OCI-LY7 (cell line): ENCODE data around the gene OPCML. TPM values are rescaled to one million over a fixed set of nuclear protein-coding genes. Genes with fewer than 3 reads are reported as not detected.

ENCODE experiments used
- BruUV-seq: library from RNA; stranded (reverse); fragments of 400-500 nt; replicated peaks from 2 replicates; lab custom pipeline; 2021; lab: Mats Ljungman, UMichigan
- CTCF ChIA-PET: fragments of 300-600 bp; sonication (Branson Sonifier 250); formaldehyde crosslinking; loops from one replicate; lab custom pipeline; 2022; ENCODE audit warnings: antibody characterized with exemption; ENCODE audit not compliant: unreplicated experiment; lab: Charles Lee
- POLR2A ChIA-PET: fragments of 300-600 bp; sonication (Branson Sonifier 250); formaldehyde crosslinking; loops from one replicate; lab custom pipeline; 2022; ENCODE audit warnings: antibody characterized with exemption; lab: Charles Lee
- DNase-seq: peaks from one replicate; pipeline ENCODE4 v3.0.0-alpha.2; 2015; ENCODE audit warnings: low spot score
- H2AFZ ChIP-seq: fragments of 200-600 bp; sonication (generic), shearing (Covaris generic); 2 replicates; pipeline ENCODE4 v1.6.1; 2014; ENCODE audit warnings: mild to moderate bottlenecking, antibody characterized with exemption, low read length, moderate library complexity
- H3K27ac ChIP-seq: fragments of 200-600 bp; sonication (generic); 2 replicates; pipeline ENCODE4 v1.5.1; 2014; ENCODE audit warnings: mixed run types, low read depth, mild to moderate bottlenecking, moderate library complexity, low read length, inconsistent platforms; ENCODE audit not compliant: poor library complexity, severe bottlenecking
- H3K36me3 ChIP-seq: fragments of 200-600 bp; sonication (generic); 2 replicates; pipeline ENCODE4 v1.6.1; 2014; ENCODE audit warnings: mild to moderate bottlenecking, antibody characterized with exemption, low read length, moderate library complexity, mixed read lengths; ENCODE audit not compliant: insufficient read depth
- H3K4me1 ChIP-seq: fragments of 200-600 bp; sonication (generic); 2 replicates; pipeline ENCODE4 v1.5.1; 2014; ENCODE audit warnings: mild to moderate bottlenecking, low read length; ENCODE audit not compliant: insufficient read depth, poor library complexity, severe bottlenecking
- H3K4me2 ChIP-seq: fragments of 200-600 bp; sonication (generic); 2 replicates; pipeline ENCODE4 v1.6.1; 2014; ENCODE audit warnings: mild to moderate bottlenecking, low read length
- H3K4me3 ChIP-seq: fragments of 200-600 bp; sonication (generic); 2 replicates; pipeline ENCODE4 v1.5.1; 2014; ENCODE audit warnings: mild to moderate bottlenecking, low read depth, low read length; ENCODE audit not compliant: poor library complexity, severe bottlenecking
- H3K79me2 ChIP-seq: fragments of 200-600 bp; sonication (generic); 2 replicates; pipeline ENCODE4 v1.6.1; 2016; ENCODE audit warnings: low read depth, mild to moderate bottlenecking, low read length, moderate library complexity, mixed read lengths; ENCODE audit not compliant: insufficient read depth
- H3K9me2 ChIP-seq: fragments of 200-600 bp; sonication (generic); 2 replicates; pipeline ENCODE4 v1.6.1; 2016; ENCODE audit warnings: mild to moderate bottlenecking, low read length, mixed read lengths; ENCODE audit not compliant: insufficient read depth
- H3K9me3 ChIP-seq: fragments of 200-600 bp; sonication (generic); 2 replicates; pipeline ENCODE4 v1.6.1; 2014; ENCODE audit warnings: mild to moderate bottlenecking, mixed run types, low read length, mixed read lengths
- H4K20me1 ChIP-seq: fragments of 200-600 bp; sonication (generic); 2 replicates; pipeline ENCODE4 v1.6.1; 2014; ENCODE audit warnings: mild to moderate bottlenecking, antibody characterized with exemption, low read length, moderate library complexity, mixed read lengths; ENCODE audit not compliant: insufficient read depth
- EZH2phosphoT487 ChIP-seq: fragments of 200-600 bp; sonication (generic); IDR thresholded peaks from 2 replicates; pipeline ENCODE4 v1.6.1; 2018; ENCODE audit warnings: low read depth, borderline replicate concordance, mild to moderate bottlenecking, mixed run types, antibody characterized with exemption, low read length, moderate library complexity, mixed read lengths
- intact Hi-C: fragments of 100-400 bp; cut with micrococcal nuclease; formaldehyde crosslinking; loops from one replicate; pipeline ENCODE4 v1.10.0; 2022; ENCODE audit not compliant: unreplicated experiment
- total RNA-seq, 2 experiments: library from RNA; depleted of rRNA in 1 of 2; stranded (reverse); fragments of >200 nt in 1 of 2; shearing (Covaris generic) in 1 of 2; gene quantifications; 2 replicates each; pipeline ENCODE4 v1.2.3, GENCODE V29; 2014 to 2022
- TF ChIP-seq, protein P1 (sequence below): fragments of 200-600 bp; sonication (generic); conservative IDR thresholded peaks from 2 replicates; pipeline ENCODE4 v1.5.1; 2014; ENCODE audit warnings: mild to moderate bottlenecking, antibody characterized with exemption, low read length, moderate library complexity, mixed read lengths

The OPCML gene
- total RNA-seq, 2 experiments from 2014 or later, result not detected

DNA sequence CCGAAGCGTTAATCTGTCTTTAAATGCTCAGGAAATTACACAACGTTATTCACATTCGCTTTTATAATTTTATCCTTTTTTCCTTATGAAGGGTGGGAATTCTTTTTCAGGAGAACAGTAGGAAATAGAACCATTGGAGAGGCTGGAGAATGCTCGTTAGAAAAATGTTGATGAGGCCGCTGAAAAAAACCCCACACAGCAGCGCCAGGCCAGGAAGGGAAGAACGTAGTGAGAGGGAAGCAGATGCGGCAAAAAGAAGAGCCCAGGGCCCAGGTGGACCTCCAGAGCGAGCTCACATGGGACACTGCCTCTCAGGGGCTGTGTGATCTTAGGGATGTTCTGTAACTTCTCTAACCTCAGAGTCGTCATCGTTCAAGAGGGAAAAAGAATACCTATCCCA lies 691.6 kb downstream of the OPCML start:
- Histone ChIP-seq H3K4me2 (no peak overlapping the region), H3K4me3 (no peak overlapping the region), H3K36me3 (no peaks in the 10 kb centered on the region), H3K9me3 (no peaks in the 10 kb centered on the region), H3K27ac (no peak overlapping the region), H2AFZ (no peak overlapping the region), H3K4me1 (no peaks in the 10 kb centered on the region), H4K20me1 (no peaks in the 10 kb centered on the region), H3K79me2 (no peaks in the 10 kb centered on the region), H3K9me2 (no peaks in the 10 kb centered on the region)
- CTCF ChIA-PET, result no interaction called here
- no TSS peak for BruUV-seq
- POLR2A ChIA-PET, result no interaction called here
- DNase-seq, result no peak
- TF ChIP-seq EZH2phosphoT487, result no peak
- TF ChIP-seq, protein P1, sequence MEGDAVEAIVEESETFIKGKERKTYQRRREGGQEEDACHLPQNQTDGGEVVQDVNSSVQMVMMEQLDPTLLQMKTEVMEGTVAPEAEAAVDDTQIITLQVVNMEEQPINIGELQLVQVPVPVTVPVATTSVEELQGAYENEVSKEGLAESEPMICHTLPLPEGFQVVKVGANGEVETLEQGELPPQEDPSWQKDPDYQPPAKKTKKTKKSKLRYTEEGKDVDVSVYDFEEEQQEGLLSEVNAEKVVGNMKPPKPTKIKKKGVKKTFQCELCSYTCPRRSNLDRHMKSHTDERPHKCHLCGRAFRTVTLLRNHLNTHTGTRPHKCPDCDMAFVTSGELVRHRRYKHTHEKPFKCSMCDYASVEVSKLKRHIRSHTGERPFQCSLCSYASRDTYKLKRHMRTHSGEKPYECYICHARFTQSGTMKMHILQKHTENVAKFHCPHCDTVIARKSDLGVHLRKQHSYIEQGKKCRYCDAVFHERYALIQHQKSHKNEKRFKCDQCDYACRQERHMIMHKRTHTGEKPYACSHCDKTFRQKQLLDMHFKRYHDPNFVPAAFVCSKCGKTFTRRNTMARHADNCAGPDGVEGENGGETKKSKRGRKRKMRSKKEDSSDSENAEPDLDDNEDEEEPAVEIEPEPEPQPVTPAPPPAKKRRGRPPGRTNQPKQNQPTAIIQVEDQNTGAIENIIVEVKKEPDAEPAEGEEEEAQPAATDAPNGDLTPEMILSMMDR, result no peak
- intact Hi-C loops, result no loop called here

DNA sequence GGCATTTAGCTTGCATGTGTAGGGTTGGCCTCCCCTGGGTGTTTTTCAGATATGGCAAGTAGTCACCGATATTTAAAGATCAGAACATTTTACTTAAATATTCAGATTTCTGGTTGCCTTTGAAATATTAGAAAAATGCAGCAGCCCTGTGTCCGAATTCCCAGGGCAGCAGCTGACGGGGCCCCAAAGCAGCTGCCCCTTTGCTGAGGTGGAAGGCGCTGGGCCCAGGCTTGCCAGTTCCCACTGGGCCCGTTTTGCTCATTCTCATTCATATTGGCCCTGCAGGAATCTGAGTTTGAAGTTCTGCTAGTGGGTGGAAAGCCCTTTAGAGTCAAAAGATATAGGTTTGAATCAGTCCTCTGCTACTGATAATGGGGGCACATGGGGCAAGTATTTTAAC lies 692.1 kb downstream of the OPCML start:
- H3K27ac ChIP-seq, result no peak overlapping the region
- H3K4me1 ChIP-seq, result no peaks in the 10 kb centered on the region
- TF ChIP-seq EZH2phosphoT487, result no peak
- H3K9me2 ChIP-seq, result no peaks in the 10 kb centered on the region
- no peak for DNase-seq
- POLR2A ChIA-PET, result no interaction called here
- CTCF ChIA-PET, result no interaction called here
- H3K79me2 ChIP-seq, result no peaks in the 10 kb centered on the region
- H3K4me3 ChIP-seq, result no peak overlapping the region
- no peak overlapping the region for H3K4me2 ChIP-seq
- H2AFZ ChIP-seq, result no peak overlapping the region
- no peaks in the 10 kb centered on the region for H4K20me1 ChIP-seq
- no TSS peak for BruUV-seq
- H3K36me3 ChIP-seq, result no peaks in the 10 kb centered on the region
- H3K9me3 ChIP-seq, result no peaks in the 10 kb centered on the region
- intact Hi-C loops, result no loop called here

DNA sequence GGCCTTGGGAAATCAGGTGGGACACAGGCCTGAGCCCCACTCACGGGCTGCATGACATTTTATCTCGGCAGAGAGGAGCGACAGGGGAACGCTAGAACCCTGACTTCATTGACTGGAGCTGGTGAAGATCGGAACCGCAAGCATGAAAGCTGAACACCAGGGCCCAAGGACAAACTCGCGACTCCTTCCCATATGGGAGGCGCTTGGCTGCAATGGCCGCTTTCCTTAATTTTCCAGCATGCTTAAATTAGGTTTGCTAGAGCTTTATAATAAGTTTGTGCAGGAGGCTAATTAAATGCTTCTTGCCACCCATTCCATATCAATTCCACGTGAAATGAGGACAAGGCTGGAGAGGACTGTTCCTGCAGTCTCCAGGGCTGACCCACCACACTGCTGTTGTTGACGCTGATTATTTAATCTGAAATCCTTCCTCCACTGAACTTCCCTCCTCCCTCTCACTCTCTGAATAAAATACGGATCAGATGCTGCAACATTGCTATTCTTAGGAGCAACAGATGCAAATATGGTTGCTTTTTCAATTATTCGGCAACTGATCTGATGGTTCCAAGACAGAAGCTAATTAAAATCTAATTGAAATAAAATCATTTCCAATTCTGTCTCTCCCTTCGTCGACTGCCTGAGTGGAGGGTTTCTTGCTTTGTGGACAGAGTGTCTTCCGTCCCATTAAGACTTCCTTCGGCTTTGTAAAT lies 692.9 kb downstream of the OPCML start:
- H3K4me2 ChIP-seq, result no peak overlapping the region
- no peak overlapping the region for H2AFZ ChIP-seq
- H3K36me3 ChIP-seq, result no peaks in the 10 kb centered on the region
- CTCF ChIA-PET, result no interaction called here
- no peak overlapping the region for H3K4me3 ChIP-seq
- TF ChIP-seq EZH2phosphoT487, result no peak
- TF ChIP-seq, protein P1, result no peak
- H3K9me2 ChIP-seq, result no peaks in the 10 kb centered on the region
- DNase-seq, result no peak
- no peaks in the 10 kb centered on the region for H3K79me2 ChIP-seq
- H3K4me1 ChIP-seq, result no peaks in the 10 kb centered on the region
- no peaks in the 10 kb centered on the region for H3K9me3 ChIP-seq
- POLR2A ChIA-PET, result no interaction called here
- H4K20me1 ChIP-seq, result no peaks in the 10 kb centered on the region
- BruUV-seq, result no TSS peak
- H3K27ac ChIP-seq, result no peak overlapping the region
- intact Hi-C loops, result no loop called here
